Trophoblast cell (in vitro differentiated cells and primary cell): ENCODE results near the gene EGFR.
A peak's percentile ranks its signal among the peaks of the same experiment; 100 is the strongest.

ENCODE experiments used
- DNase-seq, 2 donors: peaks; one replicate each; pipeline ENCODE4 v3.0.0-alpha.2; 2016
- H2AFZ ChIP-seq: 2 replicates; pipeline ENCODE4 v1.6.1; 2013; ENCODE audit warnings: low read length, moderate library complexity, mild to moderate bottlenecking; ENCODE audit not compliant: insufficient read depth, poor library complexity
- H2AK5ac ChIP-seq: 2 replicates; pipeline ENCODE4 v1.6.1; 2013; ENCODE audit warnings: mild to moderate bottlenecking, low read length
- H2BK120ac ChIP-seq: 2 replicates; pipeline ENCODE4 v1.6.1; 2013; ENCODE audit warnings: low read length, mild to moderate bottlenecking, moderate library complexity; ENCODE audit not compliant: insufficient read depth, poor library complexity
- H2BK12ac ChIP-seq: 2 replicates; pipeline ENCODE4 v1.6.1; 2013; ENCODE audit warnings: mild to moderate bottlenecking, low read length, moderate library complexity
- H2BK5ac ChIP-seq: 2 replicates; pipeline ENCODE4 v1.6.1; 2013; ENCODE audit warnings: low read length, low read depth, moderate library complexity, mild to moderate bottlenecking; ENCODE audit not compliant: poor library complexity
- H3K14ac ChIP-seq: 2 replicates; pipeline ENCODE4 v1.6.1; 2013; ENCODE audit warnings: mild to moderate bottlenecking, low read length
- H3K18ac ChIP-seq: 2 replicates; pipeline ENCODE4 v1.6.1; 2013; ENCODE audit warnings: mild to moderate bottlenecking, low read length
- H3K23ac ChIP-seq: 2 replicates; pipeline ENCODE4 v1.6.1; 2013; ENCODE audit warnings: low read length
- H3K27ac ChIP-seq: 2 replicates; pipeline ENCODE4 v1.5.1; 2013; ENCODE audit warnings: low read depth, mild to moderate bottlenecking, inconsistent platforms, low read length, moderate library complexity
- H3K27me3 ChIP-seq: 2 replicates; pipeline ENCODE4 v1.6.1; 2013; ENCODE audit warnings: inconsistent platforms, mild to moderate bottlenecking, low read length, moderate library complexity; ENCODE audit not compliant: insufficient read depth
- H3K36me3 ChIP-seq, 2 experiments: 1 replicate in 1 of 2; 2 replicates in 1 of 2; pipeline ENCODE4 v1.6.1; 2013; ENCODE audit warnings: low read length in 2 of 2, mild to moderate bottlenecking in 2 of 2, moderate library complexity in 1 of 2; ENCODE audit not compliant: insufficient read depth in 2 of 2, control insufficient read depth in 1 of 2
- H3K4ac ChIP-seq: 2 replicates; pipeline ENCODE4 v1.6.1; 2013; ENCODE audit warnings: low read depth, mild to moderate bottlenecking, low read length, moderate library complexity
- H3K4me1 ChIP-seq, 2 experiments: 1 replicate in 1 of 2; 2 replicates in 1 of 2; pipeline ENCODE4 v1.6.1; 2013; ENCODE audit warnings: low read length in 2 of 2, mild to moderate bottlenecking in 2 of 2, moderate library complexity in 1 of 2; ENCODE audit not compliant: insufficient read depth in 2 of 2, control insufficient read depth in 1 of 2
- H3K4me2 ChIP-seq: 2 replicates; pipeline ENCODE4 v1.6.1; 2013; ENCODE audit warnings: inconsistent platforms, mild to moderate bottlenecking, low read length, moderate library complexity
- H3K4me3 ChIP-seq: 2 replicates; pipeline ENCODE4 v1.5.1; 2013; ENCODE audit warnings: mild to moderate bottlenecking, low read depth, low read length, inconsistent platforms
- H3K79me1 ChIP-seq: one replicate; pipeline ENCODE4 v1.6.1; 2013; ENCODE audit warnings: low read length
- H3K79me2 ChIP-seq: 2 replicates; pipeline ENCODE4 v1.6.1; 2013; ENCODE audit warnings: low read length, mild to moderate bottlenecking; ENCODE audit not compliant: control insufficient read depth, insufficient read depth, poor library complexity
- H3K9ac ChIP-seq: 2 replicates; pipeline ENCODE4 v1.6.1; 2013; ENCODE audit warnings: mild to moderate bottlenecking, low read length
- H3K9me3 ChIP-seq: 2 replicates; pipeline ENCODE4 v1.6.1; 2013; ENCODE audit warnings: low read depth, mild to moderate bottlenecking, control low read depth, inconsistent platforms, low read length; ENCODE audit not compliant: insufficient read depth
- H4K12ac ChIP-seq: 2 replicates; pipeline ENCODE4 v1.6.1; 2013; ENCODE audit warnings: low read depth, mild to moderate bottlenecking, low read length, moderate library complexity
- H4K8ac ChIP-seq: 2 replicates; pipeline ENCODE4 v1.6.1; 2013; ENCODE audit warnings: low read depth, mild to moderate bottlenecking, low read length, moderate library complexity
- H4K91ac ChIP-seq: one replicate; pipeline ENCODE4 v1.6.1; 2013; ENCODE audit warnings: low read depth, mild to moderate bottlenecking, low read length, moderate library complexity
- WGBS: extraction: QIAGEN DNeasy Blood & Tissue Kit; methylation state at CpG from one replicate; pipeline ENCODE4 v1.1.7; 2013; ENCODE audit warnings: missing lambda C conversion rate; ENCODE audit not compliant: insufficient read length, insufficient coverage; ENCODE audit errors: extremely low coverage; 5-methylcytosine and 5-hydroxymethylcytosine counted together

Gene EGFR

GRCh38 chr7:55152516-55152915 lies 133.7 kb downstream of the EGFR start:
- Histone ChIP-seq H2BK12ac (no peak overlapping the region), H2BK5ac (no peak overlapping the region), H2AFZ (no peak overlapping the region), H2AK5ac (no peak overlapping the region), H3K27me3 (no peaks in the 10 kb centered on the region), H4K12ac (no peak overlapping the region), H4K91ac (no peak overlapping the region), H3K4me1 (peaks cover 0 to 3% of the 10 kb centered on the region in 2 experiments), H3K23ac (no peak overlapping the region), H4K8ac (no peak overlapping the region), H3K79me2 (no peaks in the 10 kb centered on the region), H3K4me3 (no peak overlapping the region), H3K14ac (no peak overlapping the region), H3K27ac (no peak overlapping the region), H2BK120ac (no peak overlapping the region), H3K79me1 (no peaks in the 10 kb centered on the region), H3K9ac (no peak overlapping the region), H3K36me3 (peaks cover 31% of the 10 kb centered on the region in 2 experiments), H3K9me3 (no peaks in the 10 kb centered on the region), H3K4ac (no peak overlapping the region), H3K4me2 (no peak overlapping the region), H3K18ac (no peak overlapping the region)
- no peak for DNase-seq
- no CpG with 5 or more reads among the region's 6 CpGs for WGBS

- Histone ChIP-seq H3K79me1 (no peaks in the 10 kb centered on the region), H4K91ac (no peak overlapping the region), H3K27ac (no peak overlapping the region), H3K27me3 (no peaks in the 10 kb centered on the region), H3K9me3 (no peaks in the 10 kb centered on the region), H3K9ac (no peak overlapping the region), H2BK5ac (no peak overlapping the region), H3K4me2 (no peak overlapping the region), H3K4me1 (peaks cover 0 to 3% of the 10 kb centered on the region in 2 experiments), H3K18ac (no peak overlapping the region), H2AFZ (no peak overlapping the region), H3K14ac (no peak overlapping the region), H2AK5ac (no peak overlapping the region), H3K36me3 (peaks cover 38 to 43% of the 10 kb centered on the region in 2 experiments), H2BK12ac (no peak overlapping the region), H4K8ac (no peak overlapping the region), H3K4me3 (no peak overlapping the region), H3K23ac (peak overlapping the region; percentile 78), H3K79me2 (no peaks in the 10 kb centered on the region), H3K4ac (no peak overlapping the region), H4K12ac (no peak overlapping the region), H2BK120ac (no peak overlapping the region)
- no CpG with 5 or more reads among the region's 10 CpGs for WGBS
- no peak for DNase-seq
Measured at GRCh38 chr7:55154096-55154495, 135.3 kb downstream of the EGFR start.

GRCh38 chr7:55155351-55156117 lies 136.7 kb downstream of the EGFR start:
- H4K91ac ChIP-seq: no peak overlapping the region
- no peak overlapping the region for H3K9ac ChIP-seq
- no peak overlapping the region for H2BK12ac ChIP-seq
- no peaks in the 10 kb centered on the region for H3K79me1 ChIP-seq
- H4K12ac ChIP-seq: no peak overlapping the region
- H3K4me1 ChIP-seq: peaks cover 0 to 3% of the 10 kb centered on the region in 2 experiments
- H3K14ac ChIP-seq: no peak overlapping the region
- peaks cover 40 to 46% of the 10 kb centered on the region in 2 experiments for H3K36me3 ChIP-seq
- no peaks in the 10 kb centered on the region for H3K9me3 ChIP-seq
- H4K8ac ChIP-seq: no peak overlapping the region
- no peak overlapping the region for H2AFZ ChIP-seq
- no peaks in the 10 kb centered on the region for H3K79me2 ChIP-seq
- no CpG with 5 or more reads among the region's 24 CpGs for WGBS
- H3K27ac ChIP-seq: no peak overlapping the region
- H3K27me3 ChIP-seq: no peaks in the 10 kb centered on the region
- no peak overlapping the region for H2AK5ac ChIP-seq
- no peak overlapping the region for H3K4ac ChIP-seq
- no peak overlapping the region for H3K4me3 ChIP-seq
- no peak overlapping the region for H2BK120ac ChIP-seq
- DNase-seq: no peak
- H2BK5ac ChIP-seq: no peak overlapping the region
- H3K18ac ChIP-seq: no peak overlapping the region
- H3K4me2 ChIP-seq: no peak overlapping the region
- no peak overlapping the region for H3K23ac ChIP-seq

- Histone ChIP-seq H2AFZ (no peak overlapping the region), H4K8ac (no peak overlapping the region), H3K9me3 (no peaks in the 10 kb centered on the region), H3K27ac (no peak overlapping the region), H4K12ac (no peak overlapping the region), H3K23ac (no peak overlapping the region), H2AK5ac (no peak overlapping the region), H3K36me3 (peaks cover 37 to 50% of the 10 kb centered on the region in 2 experiments), H3K79me2 (no peaks in the 10 kb centered on the region), H3K79me1 (no peaks in the 10 kb centered on the region), H2BK12ac (no peak overlapping the region), H3K27me3 (no peaks in the 10 kb centered on the region), H3K4me2 (no peak overlapping the region), H3K14ac (no peak overlapping the region), H3K4me3 (no peak overlapping the region), H3K18ac (no peak overlapping the region), H3K4ac (no peak overlapping the region), H3K9ac (no peak overlapping the region), H4K91ac (no peak overlapping the region), H2BK5ac (no peak overlapping the region), H2BK120ac (no peak overlapping the region), H3K4me1 (peaks cover 0 to 3% of the 10 kb centered on the region in 2 experiments)
- no peak for DNase-seq
- no CpG with 5 or more reads among the region's 30 CpGs for WGBS
Measured at GRCh38 chr7:55156919-55157763, 138.3 kb downstream of the EGFR start.
